SK-N-SH (cell line): Measurements from ENCODE around the gene OR2M5.

Experiments used
- EP300 ChIP-seq, 2 experiments: IDR thresholded peaks; 2 replicates each; pipeline versions ENCODE4 v1.4.0 to v1.6.1; 2012; ENCODE audit warnings: borderline replicate concordance in 1 of 2, low read depth in 1 of 2, low read length in 1 of 2
- EZH2phosphoT487 ChIP-seq: fragments of 200-600 bp; sonication (generic); IDR thresholded peaks from 2 replicates; pipeline ENCODE4 v1.6.1; 2017; ENCODE audit warnings: low read depth, mixed run types, mild to moderate bottlenecking, antibody characterized with exemption, moderate library complexity, borderline replicate concordance
- GABPA ChIP-seq: IDR thresholded peaks from 2 replicates; pipeline ENCODE4 v1.4.0; 2012; ENCODE audit warnings: low read depth, mild to moderate bottlenecking
- POLR2AphosphoS5 ChIP-seq: IDR thresholded peaks from 2 replicates; pipeline ENCODE4 v1.6.1; 2012; ENCODE audit warnings: low read depth, low read length
- TAF1 ChIP-seq: IDR thresholded peaks from 2 replicates; pipeline ENCODE4 v1.6.1; 2012; ENCODE audit warnings: low read depth, mild to moderate bottlenecking, low read length, moderate library complexity, borderline replicate concordance
- TF ChIP-seq, protein P1 (sequence below): IDR thresholded peaks from 2 replicates; pipeline ENCODE4 v1.4.0; 2012; ENCODE audit warnings: low read depth, borderline replicate concordance
- TF ChIP-seq, protein P2 (sequence below): fragments of 150-350 bp; IDR thresholded peaks from 2 replicates; pipeline ENCODE4 v1.6.1; 2017; ENCODE audit warnings: antibody characterized with exemption, low read length, low read depth, borderline replicate concordance
- TF ChIP-seq, protein P3 (sequence below): fragments of 200-600 bp; sonication (generic); IDR thresholded peaks from 2 replicates; pipeline ENCODE4 v1.6.1; 2017; ENCODE audit warnings: antibody characterized with exemption, mild to moderate bottlenecking, moderate library complexity
- TF ChIP-seq, protein P4 (sequence below): IDR thresholded peaks from 2 replicates; pipeline ENCODE4 v1.6.1; 2012; ENCODE audit warnings: mild to moderate bottlenecking, low read depth, low read length, moderate library complexity

DNA sequence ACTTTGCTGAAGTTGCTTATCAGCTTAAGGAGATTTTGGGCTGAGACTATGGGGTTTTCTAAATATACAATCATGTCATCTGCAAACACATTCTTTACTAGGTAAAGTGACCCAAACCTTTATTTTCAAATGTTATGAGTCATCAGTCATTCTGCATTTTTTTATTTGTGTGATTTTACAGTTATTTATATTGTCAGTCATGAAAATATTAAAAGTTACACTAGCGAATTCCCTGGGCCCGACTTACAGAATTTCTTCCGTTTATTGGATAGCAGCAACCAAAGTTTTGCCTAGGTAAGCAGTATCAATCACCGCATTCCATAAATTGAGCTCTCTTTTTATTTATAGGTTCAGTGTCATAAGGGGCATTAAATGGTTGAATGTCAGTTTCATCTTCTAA, 13.8 kb downstream of the OR2M5 start:
- TF ChIP-seq POLR2AphosphoS5: no peak
- TF ChIP-seq, protein P1, sequence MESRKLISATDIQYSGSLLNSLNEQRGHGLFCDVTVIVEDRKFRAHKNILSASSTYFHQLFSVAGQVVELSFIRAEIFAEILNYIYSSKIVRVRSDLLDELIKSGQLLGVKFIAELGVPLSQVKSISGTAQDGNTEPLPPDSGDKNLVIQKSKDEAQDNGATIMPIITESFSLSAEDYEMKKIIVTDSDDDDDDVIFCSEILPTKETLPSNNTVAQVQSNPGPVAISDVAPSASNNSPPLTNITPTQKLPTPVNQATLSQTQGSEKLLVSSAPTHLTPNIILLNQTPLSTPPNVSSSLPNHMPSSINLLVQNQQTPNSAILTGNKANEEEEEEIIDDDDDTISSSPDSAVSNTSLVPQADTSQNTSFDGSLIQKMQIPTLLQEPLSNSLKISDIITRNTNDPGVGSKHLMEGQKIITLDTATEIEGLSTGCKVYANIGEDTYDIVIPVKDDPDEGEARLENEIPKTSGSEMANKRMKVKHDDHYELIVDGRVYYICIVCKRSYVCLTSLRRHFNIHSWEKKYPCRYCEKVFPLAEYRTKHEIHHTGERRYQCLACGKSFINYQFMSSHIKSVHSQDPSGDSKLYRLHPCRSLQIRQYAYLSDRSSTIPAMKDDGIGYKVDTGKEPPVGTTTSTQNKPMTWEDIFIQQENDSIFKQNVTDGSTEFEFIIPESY: no peak
- TF ChIP-seq, protein P2, sequence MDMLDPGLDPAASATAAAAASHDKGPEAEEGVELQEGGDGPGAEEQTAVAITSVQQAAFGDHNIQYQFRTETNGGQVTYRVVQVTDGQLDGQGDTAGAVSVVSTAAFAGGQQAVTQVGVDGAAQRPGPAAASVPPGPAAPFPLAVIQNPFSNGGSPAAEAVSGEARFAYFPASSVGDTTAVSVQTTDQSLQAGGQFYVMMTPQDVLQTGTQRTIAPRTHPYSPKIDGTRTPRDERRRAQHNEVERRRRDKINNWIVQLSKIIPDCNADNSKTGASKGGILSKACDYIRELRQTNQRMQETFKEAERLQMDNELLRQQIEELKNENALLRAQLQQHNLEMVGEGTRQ: no peak
- TF ChIP-seq TAF1: no peak
- TF ChIP-seq GABPA: no peak
- TF ChIP-seq, protein P3, sequence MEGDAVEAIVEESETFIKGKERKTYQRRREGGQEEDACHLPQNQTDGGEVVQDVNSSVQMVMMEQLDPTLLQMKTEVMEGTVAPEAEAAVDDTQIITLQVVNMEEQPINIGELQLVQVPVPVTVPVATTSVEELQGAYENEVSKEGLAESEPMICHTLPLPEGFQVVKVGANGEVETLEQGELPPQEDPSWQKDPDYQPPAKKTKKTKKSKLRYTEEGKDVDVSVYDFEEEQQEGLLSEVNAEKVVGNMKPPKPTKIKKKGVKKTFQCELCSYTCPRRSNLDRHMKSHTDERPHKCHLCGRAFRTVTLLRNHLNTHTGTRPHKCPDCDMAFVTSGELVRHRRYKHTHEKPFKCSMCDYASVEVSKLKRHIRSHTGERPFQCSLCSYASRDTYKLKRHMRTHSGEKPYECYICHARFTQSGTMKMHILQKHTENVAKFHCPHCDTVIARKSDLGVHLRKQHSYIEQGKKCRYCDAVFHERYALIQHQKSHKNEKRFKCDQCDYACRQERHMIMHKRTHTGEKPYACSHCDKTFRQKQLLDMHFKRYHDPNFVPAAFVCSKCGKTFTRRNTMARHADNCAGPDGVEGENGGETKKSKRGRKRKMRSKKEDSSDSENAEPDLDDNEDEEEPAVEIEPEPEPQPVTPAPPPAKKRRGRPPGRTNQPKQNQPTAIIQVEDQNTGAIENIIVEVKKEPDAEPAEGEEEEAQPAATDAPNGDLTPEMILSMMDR: no peak
- TF ChIP-seq EZH2phosphoT487: no peak
- TF ChIP-seq EP300 (IDR thresholded peaks at IDR 0.05; ENCODE audit: borderline replicate concordance in 1 of 2, low read depth in 1 of 2, low read length in 1 of 2): no peak
- TF ChIP-seq, protein P4, sequence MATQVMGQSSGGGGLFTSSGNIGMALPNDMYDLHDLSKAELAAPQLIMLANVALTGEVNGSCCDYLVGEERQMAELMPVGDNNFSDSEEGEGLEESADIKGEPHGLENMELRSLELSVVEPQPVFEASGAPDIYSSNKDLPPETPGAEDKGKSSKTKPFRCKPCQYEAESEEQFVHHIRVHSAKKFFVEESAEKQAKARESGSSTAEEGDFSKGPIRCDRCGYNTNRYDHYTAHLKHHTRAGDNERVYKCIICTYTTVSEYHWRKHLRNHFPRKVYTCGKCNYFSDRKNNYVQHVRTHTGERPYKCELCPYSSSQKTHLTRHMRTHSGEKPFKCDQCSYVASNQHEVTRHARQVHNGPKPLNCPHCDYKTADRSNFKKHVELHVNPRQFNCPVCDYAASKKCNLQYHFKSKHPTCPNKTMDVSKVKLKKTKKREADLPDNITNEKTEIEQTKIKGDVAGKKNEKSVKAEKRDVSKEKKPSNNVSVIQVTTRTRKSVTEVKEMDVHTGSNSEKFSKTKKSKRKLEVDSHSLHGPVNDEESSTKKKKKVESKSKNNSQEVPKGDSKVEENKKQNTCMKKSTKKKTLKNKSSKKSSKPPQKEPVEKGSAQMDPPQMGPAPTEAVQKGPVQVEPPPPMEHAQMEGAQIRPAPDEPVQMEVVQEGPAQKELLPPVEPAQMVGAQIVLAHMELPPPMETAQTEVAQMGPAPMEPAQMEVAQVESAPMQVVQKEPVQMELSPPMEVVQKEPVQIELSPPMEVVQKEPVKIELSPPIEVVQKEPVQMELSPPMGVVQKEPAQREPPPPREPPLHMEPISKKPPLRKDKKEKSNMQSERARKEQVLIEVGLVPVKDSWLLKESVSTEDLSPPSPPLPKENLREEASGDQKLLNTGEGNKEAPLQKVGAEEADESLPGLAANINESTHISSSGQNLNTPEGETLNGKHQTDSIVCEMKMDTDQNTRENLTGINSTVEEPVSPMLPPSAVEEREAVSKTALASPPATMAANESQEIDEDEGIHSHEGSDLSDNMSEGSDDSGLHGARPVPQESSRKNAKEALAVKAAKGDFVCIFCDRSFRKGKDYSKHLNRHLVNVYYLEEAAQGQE: no peak
